ENCODE results near the gene IRF5.
"Not testable (repeated sequence)": the region's sequence is repeated elsewhere in the genome, so short reads cannot be mapped to it uniquely, and the experiment has no call there.

The IRF5 gene

GRCh38 chr7:128939861-128940410, 2.2 kb downstream of the IRF5 start:
- DNase-seq = peak in 1 of 2 donors; percentile 28

- peak; percentile 39 to 79 for DNase-seq
These were observed 3.0 kb downstream of the IRF5 start for GRCh38 chr7:128940494-128941322.

- DNase-seq = no peak
These were observed 3.7 kb downstream of the IRF5 start for GRCh38 chr7:128941323-128941890.

- DNase-seq = no peak
These were observed 4.3 kb downstream of the IRF5 start for GRCh38 chr7:128941946-128942526.

GRCh38 chr7:128943251-128943650, 5.5 kb downstream of the IRF5 start:
- DNase-seq = not testable (repeated sequence)

- no peak for DNase-seq
These were observed 6.9 kb downstream of the IRF5 start for GRCh38 chr7:128944487-128945236.

GRCh38 chr7:128945668-128946366, 8.1 kb downstream of the IRF5 start:
- DNase-seq = no peak

- DNase-seq = no peak
These were observed 9.5 kb downstream of the IRF5 start for GRCh38 chr7:128946936-128947830.

- no peak for DNase-seq
These were observed 10.1 kb downstream of the IRF5 start for GRCh38 chr7:128947854-128948253.

- DNase-seq = no peak
These were observed 10.7 kb downstream of the IRF5 start for GRCh38 chr7:128948312-128948973.

GRCh38 chr7:128948976-128949760, 11.4 kb downstream of the IRF5 start:
- DNase-seq = no peak

GRCh38 chr7:128951296-128951695, 13.6 kb downstream of the IRF5 start:
- DNase-seq = no peak

GRCh38 chr7:128954150-128954549, 16.4 kb downstream of the IRF5 start:
- DNase-seq = no peak

GRCh38 chr7:128954830-128955802, 17.4 kb downstream of the IRF5 start:
- DNase-seq = peak in 1 of 2 donors; percentile 33

GRCh38 chr7:128955981-128956380, 18.3 kb downstream of the IRF5 start:
- DNase-seq = no peak

GRCh38 chr7:128959296-128959695, 21.6 kb downstream of the IRF5 start:
- DNase-seq = no peak

- DNase-seq = no peak
These were observed 23.4 kb downstream of the IRF5 start for GRCh38 chr7:128961030-128961659.

- DNase-seq = no peak
These were observed 25.2 kb downstream of the IRF5 start for GRCh38 chr7:128962899-128963298.
